ENCODE results near the gene ACTL6A. TPM values are rescaled to one million over a fixed set of nuclear protein-coding genes. Genes with fewer than 3 reads are reported as not detected.
A peak's percentile ranks its signal among the peaks of the same experiment; 100 is the strongest.

The ACTL6A gene
- total RNA-seq, 2 experiments from 2014 or later: 101 to 102 TPM

DNA sequence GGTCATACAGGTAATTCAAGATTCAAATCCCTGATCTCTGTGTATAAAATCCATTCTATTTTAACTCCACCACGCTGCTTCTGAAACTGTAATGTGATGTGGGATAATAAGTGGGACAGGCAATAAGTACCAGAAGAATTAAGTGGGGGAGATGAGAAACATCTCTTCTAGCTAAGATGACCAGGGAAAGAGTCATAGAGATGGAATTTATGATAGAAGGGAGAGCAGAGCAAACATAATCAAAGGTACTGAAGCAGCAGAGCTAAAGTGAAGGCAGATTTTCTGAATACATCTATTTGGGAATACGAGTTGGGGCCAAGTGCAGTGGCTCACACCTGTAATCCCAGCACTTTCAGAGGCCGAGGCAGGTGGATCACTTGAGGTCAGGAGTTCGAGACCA, 36.8 kb downstream of the ACTL6A start:
- ChIA-PET POLR2A (no interaction called here), CTCF (interaction anchor here (0.6 kb wide), 1 partner anchor 50 kb away, joined by 3 read pairs; no protein-coding TSS in a partner anchor)
- no peaks in the 10 kb centered on the region for H3K9me3 Mint-ChIP-seq
- no peak overlapping the region for H3K4me3 Mint-ChIP-seq
- DNase-seq: no peak
- H3K4me1 Mint-ChIP-seq (ENCODE audit: low read depth): peaks cover 9% of the 10 kb centered on the region
- intact Hi-C loops (cut with micrococcal nuclease): no loop called here
- no peaks in the 10 kb centered on the region for H3K27me3 Mint-ChIP-seq
- peaks cover 31% of the 10 kb centered on the region for H3K36me3 Mint-ChIP-seq
- H3K27ac Mint-ChIP-seq: no peak overlapping the region

DNA sequence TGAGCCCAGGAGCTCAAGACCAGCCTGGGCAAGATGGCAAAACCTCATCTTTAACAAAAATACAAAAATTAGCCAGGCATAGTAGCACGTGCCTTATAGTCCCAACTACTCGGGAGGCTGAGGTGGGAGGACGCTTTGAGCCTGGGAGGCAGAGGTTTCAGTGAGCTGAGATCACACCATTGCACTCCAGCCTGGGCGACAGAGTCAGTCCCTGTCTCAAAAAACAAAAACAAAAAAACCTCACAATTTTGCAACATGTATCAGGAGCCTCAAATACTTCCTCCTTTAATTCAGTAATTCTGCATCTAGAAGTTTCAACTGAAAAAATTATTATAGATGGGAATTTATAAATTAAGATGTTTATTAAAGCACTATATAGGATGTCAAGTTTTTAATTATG, 40.6 kb downstream of the ACTL6A start:
- H3K27me3 Mint-ChIP-seq: no peaks in the 10 kb centered on the region
- intact Hi-C loops (cut with micrococcal nuclease): no loop called here
- POLR2A ChIA-PET: interaction anchor here (0.6 kb wide), 1 partner anchor 13 kb away, joined by 4 read pairs; no protein-coding TSS in a partner anchor
- peak overlapping the region; percentile 99 for H3K4me3 Mint-ChIP-seq
- peaks cover 33% of the 10 kb centered on the region for H3K4me1 Mint-ChIP-seq (ENCODE audit: low read depth)
- CTCF ChIA-PET: no interaction called here
- no peaks in the 10 kb centered on the region for H3K9me3 Mint-ChIP-seq
- peaks cover 36% of the 10 kb centered on the region for H3K36me3 Mint-ChIP-seq
- no peak for DNase-seq
- no peak overlapping the region for H3K27ac Mint-ChIP-seq

DNA sequence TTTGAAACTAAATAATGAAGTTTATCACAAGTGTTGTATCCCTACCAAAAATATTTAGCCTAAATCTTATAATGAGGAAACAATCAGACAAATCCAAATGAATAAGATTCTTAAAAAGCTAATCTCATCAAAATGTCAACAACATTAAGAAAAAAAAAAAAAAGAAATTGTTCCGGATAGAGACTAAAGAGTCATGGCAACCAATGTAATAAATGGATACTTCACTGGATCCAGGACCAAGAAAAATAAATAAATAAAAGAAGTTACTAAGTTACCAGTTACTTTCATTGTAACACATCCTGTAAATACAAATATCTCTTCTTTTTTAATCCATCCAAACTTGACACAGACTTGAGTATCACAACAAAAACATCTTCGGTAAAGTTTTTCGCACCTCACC, 41.1 kb downstream of the ACTL6A start:
- Mint-ChIP-seq H3K36me3 (peaks cover 33% of the 10 kb centered on the region), H3K4me3 (peak overlapping the region; percentile 99), H3K4me1 (ENCODE audit: low read depth) (peaks cover 35% of the 10 kb centered on the region), H3K27me3 (no peaks in the 10 kb centered on the region), H3K27ac (peak overlapping the region; percentile 98), H3K9me3 (no peaks in the 10 kb centered on the region)
- intact Hi-C loops (cut with micrococcal nuclease): loop anchor here (1.0 kb wide), 4 partner anchors 42 to 457 kb away; partner anchors contain the start of genes ACTL6A, MFN1 and ZNF639
- no peak for DNase-seq
- ChIA-PET CTCF (no interaction called here), POLR2A (interaction anchor here (0.6 kb wide), 1 partner anchor 13 kb away, joined by 4 read pairs; no protein-coding TSS in a partner anchor)

- H3K4me3 Mint-ChIP-seq: peak within 1 kb of the TSS; percentile 99
- CTCF ChIA-PET: interaction anchor here (1.1 to 1.3 kb wide), 2 partner anchors 48 to 589 kb away, joined by 3 read pairs; partner anchors contain the start of gene USP13
- POLR2A ChIA-PET: interaction anchor here (0.6 to 1.4 kb wide), 4 partner anchors 40 to 50 kb away, joined by 3 to 8 read pairs (median 6); partner anchors contain the start of gene ACTL6A
- no peaks in the 10 kb centered on the region for H3K9me3 Mint-ChIP-seq
- H3K27ac Mint-ChIP-seq: peak within 1 kb of the TSS; percentile 98
- no peaks in the 10 kb centered on the region for H3K27me3 Mint-ChIP-seq
- intact Hi-C loops (cut with micrococcal nuclease): loop anchor here (1.0 to 5.0 kb wide), 5 partner anchors 42 to 1383 kb away; partner anchors contain the start of genes ACTL6A, DNAJC19, MFN1 and ZNF639
- peaks cover 40% of the 10 kb centered on the region for H3K4me1 Mint-ChIP-seq (ENCODE audit: low read depth)
- DNase-seq: peak; percentile 96
- peaks cover 32% of the 10 kb centered on the region for H3K36me3 Mint-ChIP-seq
These were observed 41.8 kb downstream of the ACTL6A start, which contains the start of the genes MRPL47 and NDUFB5 for GRCh38 chr3:179604321-179605078. Gene MRPL47, minus strand, starts transcription at chr3:179604638. Its CDS starts 14 bp downstream, at chr3:179604624. Gene NDUFB5, plus strand, starts transcription at chr3:179604794. Its CDS starts 22 bp downstream, at chr3:179604816.

DNA sequence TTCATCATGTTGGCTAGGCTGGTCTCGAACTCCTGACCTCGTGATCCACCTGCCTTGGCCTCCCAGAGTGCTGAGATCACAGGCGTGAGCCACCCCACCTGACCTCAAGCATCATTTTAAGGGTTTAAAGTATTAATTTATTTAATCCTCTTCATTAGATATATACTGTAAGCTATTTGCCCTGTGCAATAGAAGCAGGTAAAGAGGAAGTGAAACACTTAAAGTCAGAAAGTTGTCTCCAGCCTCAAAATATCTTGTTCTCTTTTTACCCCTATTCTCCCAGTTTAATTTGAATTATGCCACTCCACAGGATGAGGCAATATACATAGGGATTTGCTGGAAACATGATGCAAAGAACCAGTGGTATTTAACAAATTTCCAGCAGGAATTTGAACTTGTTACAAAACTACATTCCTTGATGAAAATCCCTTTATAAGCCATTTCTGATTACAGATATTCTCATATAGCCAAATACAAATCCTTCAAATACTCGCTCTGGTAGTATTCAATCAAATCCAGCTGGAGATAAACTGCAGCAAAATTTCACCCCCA, 43.9 kb downstream of the ACTL6A start:
- Mint-ChIP-seq H3K36me3 (peaks cover 21% of the 10 kb centered on the region), H3K4me1 (ENCODE audit: low read depth) (peaks cover 48% of the 10 kb centered on the region), H3K4me3 (peak overlapping the region; percentile 35), H3K9me3 (no peaks in the 10 kb centered on the region), H3K27me3 (no peaks in the 10 kb centered on the region), H3K27ac (peak overlapping the region; percentile 70)
- intact Hi-C loops (cut with micrococcal nuclease): loop anchor here (5.0 kb wide), 1 partner anchor 1381 kb away; the partner anchor contains the start of gene DNAJC19
- CTCF ChIA-PET: interaction anchor here (1.8 kb wide), 1 partner anchor 44 kb away, joined by 7 read pairs; no protein-coding TSS in a partner anchor
- POLR2A ChIA-PET: no interaction called here
- no peak for DNase-seq

- intact Hi-C loops (cut with micrococcal nuclease): loop anchor here (1.0 to 5.0 kb wide), 6 partner anchors 35 to 1378 kb away; partner anchors contain the start of genes ACTL6A, DNAJC19 and TTC14
- peak; percentile 62 for DNase-seq
- ChIA-PET CTCF (interaction anchor here (1.0 kb wide), 1 partner anchor 41 kb away, joined by 3 read pairs; no protein-coding TSS in a partner anchor), POLR2A (interaction anchor here (1.0 to 1.4 kb wide), 3 partner anchors 18 to 43 kb away, joined by 3 to 4 read pairs (median 3); partner anchors contain the start of gene USP13)
- Mint-ChIP-seq H3K4me3 (peak overlapping the region; percentile 67), H3K9me3 (no peaks in the 10 kb centered on the region), H3K4me1 (ENCODE audit: low read depth) (peaks cover 50% of the 10 kb centered on the region), H3K36me3 (peaks cover 21% of the 10 kb centered on the region), H3K27me3 (no peaks in the 10 kb centered on the region), H3K27ac (peak overlapping the region; percentile 96)
These were observed 46.4 kb downstream of the ACTL6A start for GRCh38 chr3:179608931-179609720.

DNA sequence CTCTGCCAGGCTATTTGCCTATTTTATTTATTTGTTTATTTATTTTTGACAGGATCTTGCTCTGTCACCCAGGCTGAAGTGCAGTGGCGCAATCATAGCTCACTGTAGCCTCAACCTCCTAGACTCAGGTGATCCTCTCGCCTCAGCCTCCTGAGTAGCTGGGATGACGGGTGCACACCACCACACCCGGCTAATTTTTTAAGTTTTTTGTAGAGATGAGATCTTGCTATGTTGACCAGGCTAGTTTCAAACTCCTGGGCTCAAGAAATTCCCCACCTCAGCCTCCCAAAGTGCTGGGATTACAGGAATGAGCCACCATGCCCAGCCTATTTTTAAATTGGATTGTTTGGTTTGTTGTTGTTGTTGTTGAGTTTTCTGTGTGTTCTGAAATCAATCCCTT, 47.3 kb downstream of the ACTL6A start:
- intact Hi-C loops (cut with micrococcal nuclease): no loop called here
- ChIA-PET CTCF (no interaction called here), POLR2A (no interaction called here)

GRCh38 chr3:179613807-179614206, 51.1 kb downstream of the ACTL6A start:
- Mint-ChIP-seq H3K4me1 (ENCODE audit: low read depth) (peaks cover 24% of the 10 kb centered on the region), H3K4me3 (no peak overlapping the region), H3K27me3 (no peaks in the 10 kb centered on the region), H3K36me3 (peaks cover 21% of the 10 kb centered on the region), H3K27ac (no peak overlapping the region), H3K9me3 (no peaks in the 10 kb centered on the region)
- POLR2A ChIA-PET: no interaction called here
- intact Hi-C loops (cut with micrococcal nuclease): no loop called here
- CTCF ChIA-PET: no interaction called here
- no peak for DNase-seq

More for the DNA sequence above, 47.3 kb downstream of the ACTL6A start:
- no peaks in the 10 kb centered on the region for H3K9me3 Mint-ChIP-seq
- peaks cover 46% of the 10 kb centered on the region for H3K4me1 Mint-ChIP-seq (ENCODE audit: low read depth)
- no peak for DNase-seq
- no peak overlapping the region for H3K4me3 Mint-ChIP-seq
- H3K27ac Mint-ChIP-seq: peak overlapping the region; percentile 44
- peaks cover 17% of the 10 kb centered on the region for H3K36me3 Mint-ChIP-seq
- H3K27me3 Mint-ChIP-seq: no peaks in the 10 kb centered on the region

DNA sequence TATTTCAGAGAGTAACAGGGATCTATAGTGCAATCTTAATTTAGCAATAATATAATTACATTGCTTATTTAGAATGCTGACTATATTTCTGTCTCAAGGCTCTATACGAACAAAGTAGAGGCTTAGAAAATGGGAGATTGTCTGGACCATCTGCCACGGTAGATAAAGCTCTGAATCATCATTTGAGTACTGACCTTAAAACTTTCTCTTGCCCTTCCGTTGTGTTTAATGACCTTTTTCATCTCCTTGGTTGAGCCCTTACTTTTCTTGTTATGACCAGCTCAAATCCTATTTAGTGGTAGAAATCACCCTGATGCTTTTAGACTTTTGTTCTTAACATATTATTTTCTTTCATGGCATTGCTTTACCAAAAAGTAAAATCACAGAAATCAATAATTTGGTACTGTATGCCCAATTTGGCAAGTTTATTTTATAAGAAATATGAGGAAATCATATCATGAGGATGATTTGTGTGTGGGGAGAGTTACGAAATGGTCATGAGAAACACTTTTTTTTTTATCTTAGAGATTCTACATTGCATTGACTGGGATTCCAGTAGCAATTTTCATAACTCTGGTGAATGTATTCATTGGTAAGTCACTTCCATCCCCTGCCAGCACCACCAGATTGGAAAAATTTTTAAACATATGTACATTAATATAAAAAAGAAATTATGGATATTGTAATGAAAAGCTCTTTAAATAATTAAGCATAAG, 52.9 kb downstream of the ACTL6A start:
- H3K9me3 Mint-ChIP-seq: no peaks in the 10 kb centered on the region
- no peak for DNase-seq
- intact Hi-C loops (cut with micrococcal nuclease): no loop called here
- H3K27me3 Mint-ChIP-seq: no peaks in the 10 kb centered on the region
- peaks cover 31% of the 10 kb centered on the region for H3K36me3 Mint-ChIP-seq
- H3K27ac Mint-ChIP-seq: no peak overlapping the region
- peaks cover 13% of the 10 kb centered on the region for H3K4me1 Mint-ChIP-seq (ENCODE audit: low read depth)
- ChIA-PET CTCF (no interaction called here), POLR2A (no interaction called here)
- H3K4me3 Mint-ChIP-seq: no peak overlapping the region

DNA sequence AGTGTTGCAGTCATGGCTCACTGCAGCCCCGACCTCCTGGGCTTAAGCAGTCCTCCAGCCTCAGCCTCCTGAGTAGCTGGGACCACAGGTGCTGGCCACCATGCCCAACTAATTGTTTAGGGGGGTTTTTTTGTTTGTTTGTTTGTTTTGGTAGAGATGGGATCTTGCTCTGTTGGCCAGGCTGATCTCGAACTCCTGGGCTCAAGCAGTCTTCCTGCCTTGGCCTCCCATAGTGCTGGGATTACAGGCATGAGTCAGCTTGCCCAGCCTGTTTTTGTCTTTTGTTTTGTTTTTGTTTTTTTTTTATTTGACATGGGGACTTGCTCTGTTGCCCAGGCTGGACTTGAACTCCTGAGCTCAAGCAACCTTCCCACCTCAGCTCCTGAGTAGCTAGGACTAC, 59.3 kb downstream of the ACTL6A start:
- POLR2A ChIA-PET: no interaction called here
- H3K9me3 Mint-ChIP-seq: no peaks in the 10 kb centered on the region
- no peaks in the 10 kb centered on the region for H3K27me3 Mint-ChIP-seq
- no peak for DNase-seq
- intact Hi-C loops (cut with micrococcal nuclease): no loop called here
- CTCF ChIA-PET: interaction anchor here (1.4 kb wide), 1 partner anchor 28 kb away, joined by 6 read pairs; no protein-coding TSS in a partner anchor
- H3K36me3 Mint-ChIP-seq: peaks cover 50% of the 10 kb centered on the region
- H3K4me3 Mint-ChIP-seq: no peak overlapping the region
- no peak overlapping the region for H3K27ac Mint-ChIP-seq
- H3K4me1 Mint-ChIP-seq (ENCODE audit: low read depth): no peaks in the 10 kb centered on the region

DNA sequence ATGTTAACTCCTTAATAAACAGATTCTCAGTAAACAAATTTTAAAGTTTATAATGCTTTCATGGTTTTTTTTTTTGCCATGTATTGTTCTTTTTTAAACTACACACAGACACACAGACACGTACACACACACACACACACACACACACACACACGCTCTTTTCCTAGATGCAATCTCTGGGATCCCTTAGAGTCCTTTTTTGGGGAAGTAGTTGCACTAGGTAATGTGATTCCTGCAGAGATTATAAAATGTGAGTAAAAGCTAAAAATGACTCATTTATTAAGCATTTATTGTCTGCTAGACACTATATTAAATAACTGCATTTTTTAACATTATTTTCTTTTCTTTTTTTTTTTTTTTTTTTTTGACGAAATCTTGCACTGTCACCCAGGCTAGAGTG, 61.7 kb downstream of the ACTL6A start:
- Mint-ChIP-seq H3K4me3 (no peak overlapping the region), H3K9me3 (no peaks in the 10 kb centered on the region), H3K27ac (no peak overlapping the region), H3K4me1 (ENCODE audit: low read depth) (no peaks in the 10 kb centered on the region), H3K36me3 (peaks cover 37% of the 10 kb centered on the region), H3K27me3 (no peaks in the 10 kb centered on the region)
- ChIA-PET POLR2A (no interaction called here), CTCF (interaction anchor here (1.5 kb wide), 1 partner anchor 25 kb away, joined by 3 read pairs; no protein-coding TSS in a partner anchor)
- no peak for DNase-seq
- intact Hi-C loops (cut with micrococcal nuclease): no loop called here
